KBM-7 (cell line): ENCODE data around the gene RASSF9.

Experiments
- DNase-seq: peaks from one replicate; pipeline ENCODE4 v3.0.0-alpha.2; 2015
- in situ Hi-C: fragments of 300-500 bp; cut with MboI; formaldehyde crosslinking; loops from 2 replicates; pipeline ENCODE4 v1.14.3; 2020; ENCODE audit warnings: low sequenced_read_pairs, low pct_unique_long_range_greater_than_20kb, mixed read lengths

RASSF9 gene

GRCh38 chr12:85825746-85826145, 10.5 kb downstream of the RASSF9 start:
- in situ Hi-C loops = no loop called here
- DNase-seq = no peak

GRCh38 chr12:85823436-85824180, 12.6 kb downstream of the RASSF9 start:
- in situ Hi-C loops = no loop called here
- DNase-seq = no peak

GRCh38 chr12:85821759-85822158, 14.4 kb downstream of the RASSF9 start:
- in situ Hi-C loops = no loop called here
- no peak for DNase-seq

GRCh38 chr12:85821206-85821605, 15.0 kb downstream of the RASSF9 start:
- in situ Hi-C loops = no loop called here
- no peak for DNase-seq

- DNase-seq = no peak
- in situ Hi-C loops = no loop called here
Observed at GRCh38 chr12:85820101-85820500, 16.1 kb downstream of the RASSF9 start.

- no peak for DNase-seq
- in situ Hi-C loops = no loop called here
Observed at GRCh38 chr12:85814741-85815140, 21.5 kb downstream of the RASSF9 start.

- no peak for DNase-seq
- in situ Hi-C loops = no loop called here
Observed at GRCh38 chr12:85814071-85814470, 22.1 kb downstream of the RASSF9 start.

- no peak for DNase-seq
- in situ Hi-C loops = no loop called here
Observed at GRCh38 chr12:85809500-85809899, 26.7 kb downstream of the RASSF9 start.

GRCh38 chr12:85807730-85808129, 28.5 kb downstream of the RASSF9 start:
- in situ Hi-C loops = no loop called here
- DNase-seq = no peak

- in situ Hi-C loops = no loop called here
- peak; percentile 1 for DNase-seq
Observed at GRCh38 chr12:85805654-85806053, 30.6 kb downstream of the RASSF9 start.

- in situ Hi-C loops = no loop called here
- DNase-seq = no peak
Observed at GRCh38 chr12:85804663-85805062, 31.5 kb downstream of the RASSF9 start.

GRCh38 chr12:85803923-85804322, 32.3 kb downstream of the RASSF9 start:
- in situ Hi-C loops = no loop called here

GRCh38 chr12:85803231-85803630, 33.0 kb downstream of the RASSF9 start:
- in situ Hi-C loops = no loop called here
- no peak for DNase-seq

More at GRCh38 chr12:85803923-85804322, 32.3 kb downstream of the RASSF9 start:
- DNase-seq = no peak

- in situ Hi-C loops = no loop called here
- no peak for DNase-seq
Observed at GRCh38 chr12:85798122-85798521, 38.1 kb downstream of the RASSF9 start.

GRCh38 chr12:85796001-85796400, 40.2 kb downstream of the RASSF9 start:
- DNase-seq = no peak
- in situ Hi-C loops = no loop called here

- in situ Hi-C loops = no loop called here
Observed at GRCh38 chr12:85794531-85794930, 41.7 kb downstream of the RASSF9 start.

GRCh38 chr12:85784096-85784720, 52.0 kb downstream of the RASSF9 start:
- no peak for DNase-seq
- in situ Hi-C loops = no loop called here

More at GRCh38 chr12:85794531-85794930, 41.7 kb downstream of the RASSF9 start:
- DNase-seq = no peak

- in situ Hi-C loops = no loop called here
- no peak for DNase-seq
Observed at GRCh38 chr12:85782711-85783110, 53.5 kb downstream of the RASSF9 start.

- no peak for DNase-seq
- in situ Hi-C loops = no loop called here
Observed at GRCh38 chr12:85781766-85782165, 54.4 kb downstream of the RASSF9 start.

GRCh38 chr12:85779768-85780167, 56.4 kb downstream of the RASSF9 start:
- no peak for DNase-seq
- in situ Hi-C loops = no loop called here

GRCh38 chr12:85775091-85775490, 61.1 kb downstream of the RASSF9 start:
- in situ Hi-C loops = no loop called here
- no peak for DNase-seq
